GM12892 (cell line): ENCODE data around the gene KHK.

Experiments used
- DNase-seq: peaks from one replicate; pipeline ENCODE4 v3.0.0; 2011; ENCODE audit not compliant: insufficient read length
- FAIRE-seq: peaks from 2 replicates; lab custom pipeline; 2011; peaks lifted over from hg19 to GRCh38; lab: Jason Lieb, UNC
- POLR2A ChIP-seq: IDR thresholded peaks from 2 replicates; pipeline ENCODE4 v1.6.1; 2011; ENCODE audit warnings: low read depth, low read length, control low read depth
- POLR2AphosphoS5 ChIP-seq: IDR thresholded peaks from 2 replicates; pipeline ENCODE4 v1.6.1; 2011; ENCODE audit warnings: low read depth, low read length, control low read depth
- TAF1 ChIP-seq: IDR thresholded peaks from 2 replicates; pipeline ENCODE4 v1.6.1; 2011; ENCODE audit warnings: low read depth, mild to moderate bottlenecking, control low read depth, low read length, borderline replicate concordance

Gene KHK

DNA sequence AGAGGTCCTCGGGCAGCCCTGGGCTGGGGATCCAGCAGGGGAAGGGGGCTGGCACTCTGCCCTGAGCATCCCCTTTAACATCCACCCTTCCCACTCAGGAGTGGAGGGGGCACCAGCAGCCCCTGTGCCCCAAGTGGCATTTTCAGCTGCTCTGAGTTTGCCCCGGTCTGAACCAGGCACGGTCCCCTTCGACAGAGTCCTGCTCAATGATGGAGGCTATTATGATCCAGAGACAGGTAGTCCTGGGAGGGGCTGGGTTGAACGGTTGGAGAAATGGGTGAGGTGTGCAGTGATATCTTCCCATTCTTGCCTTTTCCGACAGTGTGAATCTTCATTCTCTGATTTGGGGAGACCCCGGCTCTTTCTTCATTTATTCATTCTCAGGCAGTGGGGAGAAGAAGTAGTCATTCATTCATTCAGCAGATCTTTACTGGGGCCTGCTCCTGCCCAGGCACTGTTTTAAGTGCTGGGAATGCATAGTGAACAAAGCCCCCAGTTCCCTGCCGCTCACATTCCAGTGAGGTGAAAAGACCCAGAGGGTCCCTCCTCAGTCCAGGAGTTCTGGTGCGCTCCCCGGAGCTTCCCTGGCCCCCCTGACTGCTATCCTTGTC, 1.4 kb upstream of the KHK start:
- FAIRE-seq, result no peak
- TF ChIP-seq POLR2AphosphoS5 (no peak), POLR2A (no peak), TAF1 (no peak)
- no peak for DNase-seq

- DNase-seq (no peak), FAIRE-seq (peak; percentile 78)
- TF ChIP-seq TAF1, result no peak
- no peak for TF ChIP-seq POLR2A
- no peak for TF ChIP-seq POLR2AphosphoS5
Measured at GRCh38 chr2:27085673-27086089, 891 bp upstream of the KHK start.

DNA sequence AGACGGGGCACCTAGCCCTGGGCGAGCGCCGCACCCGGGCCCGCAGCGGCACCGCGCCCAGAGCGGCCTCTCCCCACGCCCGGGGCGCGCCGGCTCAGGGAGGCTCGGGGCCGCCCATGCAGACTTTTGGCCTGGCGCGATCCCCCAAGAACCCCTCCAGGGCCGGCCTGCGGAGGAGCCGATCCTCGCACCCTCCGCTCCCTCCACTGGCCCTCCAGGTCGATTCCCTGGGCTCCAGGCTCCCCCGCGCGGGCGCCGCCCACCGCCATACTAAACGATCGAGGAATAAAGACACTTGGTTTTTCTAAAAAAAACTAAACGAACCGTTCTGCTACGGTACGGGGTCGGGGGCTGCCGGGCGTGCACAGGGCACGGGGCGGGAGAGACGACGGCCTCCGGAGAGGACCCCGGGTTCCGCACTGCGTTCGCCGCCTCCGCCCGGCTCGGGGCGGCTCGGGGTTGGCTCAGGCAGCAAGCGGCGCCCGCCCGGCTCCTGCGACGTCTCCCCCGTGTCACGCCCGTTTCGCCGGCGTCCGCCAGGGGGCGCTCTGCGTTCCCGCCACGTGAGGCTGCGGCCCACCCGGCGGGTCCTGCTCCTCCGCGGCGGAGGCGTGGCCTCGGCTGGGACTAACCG, 365 bp upstream of the KHK start:
- DNase-seq (peak; percentile 98), FAIRE-seq (peak; percentile 98)
- TF ChIP-seq POLR2A, result peak; percentile 64; the same call in 1 of the 2 replicates
- TF ChIP-seq TAF1, result 0 out of 2 replicates have a peak, but pooled peaks have one; percentile 20
- 0 out of 2 replicates have a peak, but pooled peaks have one; percentile 30 for TF ChIP-seq POLR2AphosphoS5

DNA sequence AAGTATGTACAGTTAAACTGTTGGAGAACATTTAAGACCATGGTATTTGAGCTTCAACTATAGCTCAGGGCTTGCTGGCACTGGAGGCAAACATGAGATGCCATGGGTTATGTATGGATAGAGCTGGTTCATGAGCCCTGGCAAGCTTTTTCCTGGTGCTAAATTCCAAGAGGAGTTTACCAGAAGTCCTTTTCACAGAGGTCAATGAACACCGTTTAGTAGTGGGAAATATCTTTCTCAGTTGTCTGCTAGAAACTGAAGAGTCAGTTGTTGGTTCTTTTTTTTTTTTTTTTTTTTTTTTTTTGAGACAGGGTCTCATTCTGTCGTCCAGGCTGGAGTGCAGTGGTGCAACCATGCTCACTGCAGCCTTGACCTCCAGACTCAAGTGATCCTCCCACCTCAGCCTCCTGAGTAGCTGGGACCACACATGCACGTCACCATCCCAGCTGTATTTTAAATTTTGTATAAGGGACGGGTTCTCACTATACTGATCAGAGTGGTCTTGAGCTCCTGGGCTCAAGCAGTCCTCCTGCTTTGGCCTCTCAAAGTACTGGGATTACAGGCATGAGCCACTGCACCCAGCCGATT, 1.3 kb downstream of the KHK start:
- FAIRE-seq, result no peak
- no peak for TF ChIP-seq TAF1
- no peak for TF ChIP-seq POLR2A
- no peak for TF ChIP-seq POLR2AphosphoS5
- DNase-seq, result no peak

- no peak for FAIRE-seq
- no peak for TF ChIP-seq POLR2AphosphoS5
- TF ChIP-seq TAF1, result no peak
- no peak for TF ChIP-seq POLR2A
Measured at GRCh38 chr2:27088634-27089033, 2.1 kb downstream of the KHK start.

GRCh38 chr2:27089111-27089954, 2.8 kb downstream of the KHK start:
- DNase-seq (no peak), FAIRE-seq (no peak)
- no peak for TF ChIP-seq TAF1
- TF ChIP-seq POLR2AphosphoS5, result no peak
- TF ChIP-seq POLR2A, result no peak

More at GRCh38 chr2:27088634-27089033, 2.1 kb downstream of the KHK start:
- DNase-seq, result no peak

- TF ChIP-seq POLR2AphosphoS5 (no peak), TAF1 (no peak), POLR2A (no peak)
- FAIRE-seq (no peak), DNase-seq (no peak)
Measured at GRCh38 chr2:27091746-27092695, 5.4 kb downstream of the KHK start.

- TF ChIP-seq POLR2AphosphoS5 (no peak), TAF1 (no peak), POLR2A (no peak)
- no peak for FAIRE-seq
- no peak for DNase-seq
Measured at GRCh38 chr2:27092696-27093429, 6.3 kb downstream of the KHK start.

DNA sequence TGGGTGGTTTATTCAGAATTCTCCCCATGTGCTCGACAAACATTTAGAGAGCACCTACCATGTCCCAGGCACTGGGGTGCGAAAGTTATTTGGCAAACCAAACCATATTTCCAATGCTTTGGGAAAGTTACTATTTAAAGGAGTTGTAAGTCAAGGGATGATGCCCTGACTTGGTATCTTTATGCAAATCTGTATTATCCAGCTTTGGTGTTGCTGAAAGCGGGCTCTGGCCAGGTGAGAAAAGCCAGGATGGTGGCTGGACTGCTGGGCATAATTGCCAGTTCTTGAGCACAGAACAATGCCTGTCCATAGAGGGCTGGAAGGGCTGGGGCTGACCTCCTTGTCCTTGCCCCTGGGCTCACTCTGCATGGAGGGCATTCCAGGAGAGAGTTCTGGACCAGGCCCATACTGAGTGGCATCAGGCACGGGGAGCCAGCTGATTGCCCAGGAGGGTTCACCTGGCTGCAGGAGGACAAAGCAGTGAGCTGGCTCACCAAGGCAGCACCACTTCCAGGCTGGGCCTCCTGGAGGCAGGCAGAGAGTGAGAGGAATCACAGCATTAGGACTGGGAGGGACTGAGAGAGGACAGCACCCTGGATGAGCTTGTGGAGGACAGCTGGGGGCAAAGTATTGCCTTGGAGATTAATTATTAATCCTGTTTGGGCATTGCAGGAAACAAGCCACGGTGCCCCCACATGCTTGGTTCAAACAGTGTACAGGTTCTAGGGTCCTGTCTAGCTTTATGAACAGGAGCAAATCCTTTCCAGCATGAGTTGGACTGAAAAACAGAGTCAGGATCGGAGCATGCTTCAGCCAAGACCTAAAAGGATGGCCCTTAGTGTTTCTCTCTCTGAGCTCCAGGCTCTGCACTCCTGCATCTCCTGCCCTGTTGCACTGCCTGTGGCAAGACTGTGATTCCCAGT, 7.1 kb downstream of the KHK start:
- no peak for FAIRE-seq
- DNase-seq, result no peak
- TF ChIP-seq TAF1, result no peak
- TF ChIP-seq POLR2A, result no peak
- no peak for TF ChIP-seq POLR2AphosphoS5
